Upper lobe of left lung (tissue), 6 donors: ENCODE results near the gene NT5C3A. TPM values are rescaled to one million over a fixed set of nuclear protein-coding genes. Genes with fewer than 3 reads are reported as not detected.

ENCODE experiments used
- ATAC-seq, 2 donors: fragments of 200-7000 bp; cut with Tn5 transposase; one replicate each; pipeline ENCODE4 v1.9.1; 2022; ENCODE audit warnings: mild to moderate bottlenecking in 2 of 2, moderate library complexity in 2 of 2; ENCODE audit not compliant: low FRiP score in 2 of 2
- DNase-seq, 2 donors: peaks; one replicate each; pipeline ENCODE4 v3.0.0-alpha.2; 2019 to 2020
- H3K27ac ChIP-seq, 4 donors: fragments of 200-600 bp; sonication (generic); one replicate each; pipeline ENCODE4 v1.5.1; 2016 to 2019
- H3K27me3 ChIP-seq, 4 donors: fragments of 200-600 bp; sonication (generic); one replicate each; pipeline ENCODE4 v1.5.1; 2017 to 2019
- H3K36me3 ChIP-seq, 4 donors: fragments of 200-600 bp; sonication (generic); one replicate each; pipeline ENCODE4 v1.5.1; 2016 to 2019
- H3K4me1 ChIP-seq, 4 donors: fragments of 200-600 bp; sonication (generic); one replicate each; pipeline ENCODE4 v1.5.1; 2018 to 2019
- H3K4me3 ChIP-seq, 4 donors: fragments of 200-600 bp; sonication (generic); one replicate each; pipeline ENCODE4 v1.5.1; 2017 to 2019; ENCODE audit warnings: mild to moderate bottlenecking in 2 of 4, moderate library complexity in 1 of 4
- H3K9me3 ChIP-seq, 4 donors: fragments of 200-600 bp; sonication (generic); one replicate each; pipeline ENCODE4 v1.5.1; 2018 to 2019
- EP300 ChIP-seq, 4 donors: sonication (generic); formaldehyde crosslinking; IDR thresholded peaks; one replicate each; pipeline ENCODE4 v1.5.1; 2017; ENCODE audit warnings: antibody characterized with exemption in 4 of 4, control low read depth in 2 of 4
- POLR2A ChIP-seq, 4 donors: fragments of 450-650 bp; IDR thresholded peaks; one replicate each; pipeline ENCODE4 v1.5.1; 2016 to 2017; ENCODE audit warnings: antibody characterized with exemption in 4 of 4, mild to moderate bottlenecking in 2 of 4
- POLR2AphosphoS5 ChIP-seq, 2 donors: sonication (generic); formaldehyde crosslinking; IDR thresholded peaks; one replicate each; pipeline ENCODE4 v1.5.1; 2017; ENCODE audit warnings: antibody characterized with exemption in 2 of 2
- WGBS, 2 donors: methylation state at CpG; one replicate each; pipeline ENCODE4 v1.1.5; 2017 to 2018; 5-methylcytosine and 5-hydroxymethylcytosine counted together
- total RNA-seq, 6 donors: library from RNA; depleted of rRNA in 4 of 6; stranded (reverse); fragments of >200 nt in 4 of 6; gene quantifications; one replicate each; pipeline versions ENCODE4 v1.1.0 to v1.2.1, GENCODE V29; 2016 to 2021
- TF ChIP-seq, protein P1 (sequence below), 6 experiments: fragments of 450-650 bp in 4 of 6; fragments of 200-600 bp in 2 of 6; sonication (generic) in 2 of 6; IDR thresholded peaks; one replicate each; pipeline ENCODE4 v1.5.1; 2016 to 2019; ENCODE audit warnings: antibody characterized with exemption in 6 of 6
- donor health status: DM: no; HTN: no; CAD: no; lungs with moderate emphysema.
- donor health status: DM: no; HTN: yes; CAD: no; lungs with severe emphysema.

Gene NT5C3A
- total RNA-seq, 6 donors from 2014 or later: 18.4 to 52.3 (median 25.0) TPM

DNA sequence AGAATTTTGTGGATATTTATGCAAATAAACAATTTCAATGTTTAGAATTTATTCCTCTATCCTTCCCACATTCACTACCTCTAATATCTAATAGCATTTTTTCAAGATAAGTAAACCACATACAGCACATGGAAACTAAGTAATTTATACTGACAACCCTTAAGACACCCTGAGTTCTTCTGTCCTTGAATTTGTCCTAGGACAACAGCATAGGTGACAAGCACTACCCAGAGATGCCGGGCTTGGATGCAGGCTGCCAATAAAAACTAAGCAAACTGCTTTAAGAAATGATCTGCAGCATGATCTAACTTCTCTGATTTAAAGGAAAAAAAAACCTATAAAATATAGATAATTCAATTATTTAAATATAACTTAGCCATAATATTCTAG is 22.7 kb downstream of the NT5C3A start:
- no peaks in the 10 kb centered on the region for H3K36me3 ChIP-seq
- no peak for ATAC-seq
- H3K4me3 ChIP-seq: peak overlapping the region; percentile 10 to 50 (median 42)
- no peak for DNase-seq
- no peaks in the 10 kb centered on the region for H3K9me3 ChIP-seq
- TF ChIP-seq POLR2A (IDR thresholded peaks at IDR 0.05) (no peak), POLR2AphosphoS5 (IDR thresholded peaks at IDR 0.05) (no peak)
- TF ChIP-seq, protein P1, sequence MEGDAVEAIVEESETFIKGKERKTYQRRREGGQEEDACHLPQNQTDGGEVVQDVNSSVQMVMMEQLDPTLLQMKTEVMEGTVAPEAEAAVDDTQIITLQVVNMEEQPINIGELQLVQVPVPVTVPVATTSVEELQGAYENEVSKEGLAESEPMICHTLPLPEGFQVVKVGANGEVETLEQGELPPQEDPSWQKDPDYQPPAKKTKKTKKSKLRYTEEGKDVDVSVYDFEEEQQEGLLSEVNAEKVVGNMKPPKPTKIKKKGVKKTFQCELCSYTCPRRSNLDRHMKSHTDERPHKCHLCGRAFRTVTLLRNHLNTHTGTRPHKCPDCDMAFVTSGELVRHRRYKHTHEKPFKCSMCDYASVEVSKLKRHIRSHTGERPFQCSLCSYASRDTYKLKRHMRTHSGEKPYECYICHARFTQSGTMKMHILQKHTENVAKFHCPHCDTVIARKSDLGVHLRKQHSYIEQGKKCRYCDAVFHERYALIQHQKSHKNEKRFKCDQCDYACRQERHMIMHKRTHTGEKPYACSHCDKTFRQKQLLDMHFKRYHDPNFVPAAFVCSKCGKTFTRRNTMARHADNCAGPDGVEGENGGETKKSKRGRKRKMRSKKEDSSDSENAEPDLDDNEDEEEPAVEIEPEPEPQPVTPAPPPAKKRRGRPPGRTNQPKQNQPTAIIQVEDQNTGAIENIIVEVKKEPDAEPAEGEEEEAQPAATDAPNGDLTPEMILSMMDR (IDR thresholded peaks at IDR 0.05): no peak
- peaks cover 32 to 51% (median 44%) of the 10 kb centered on the region in 4 donors for H3K4me1 ChIP-seq
- peak overlapping the region; percentile 60 to 83 (median 68) for H3K27ac ChIP-seq
- 35 to 37% methylated on average over 1 of the region's 1 CpG for WGBS, 2 donors
- no peaks in the 10 kb centered on the region for H3K27me3 ChIP-seq

DNA sequence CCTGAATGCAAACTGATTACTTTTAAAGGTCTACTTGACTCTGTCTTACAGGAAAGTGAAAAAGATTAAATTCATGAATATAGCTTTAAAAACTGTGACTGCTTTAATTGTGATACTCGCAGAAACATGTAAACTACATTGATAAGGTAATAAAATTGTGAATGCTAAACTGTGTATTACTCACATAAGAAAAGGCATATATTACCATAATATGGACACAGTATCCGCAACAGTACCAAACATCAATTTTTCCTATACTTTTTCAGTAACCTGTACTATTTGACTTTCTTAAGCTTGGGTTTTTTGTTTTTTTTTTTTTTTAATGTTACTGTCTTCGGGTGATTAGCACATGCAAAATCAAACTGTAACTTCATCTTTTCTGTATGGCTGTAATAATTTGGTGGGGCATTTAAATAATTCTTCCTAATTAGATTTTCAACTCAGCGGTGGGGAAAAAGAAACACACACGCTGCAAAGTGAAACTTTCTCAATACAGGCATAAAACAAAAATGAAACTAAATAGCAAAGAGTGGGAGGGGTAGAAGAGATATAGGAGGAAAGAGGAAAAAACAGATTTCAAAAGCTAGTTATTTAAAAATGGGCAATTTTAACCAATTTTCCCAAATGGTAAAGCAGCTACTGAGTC is 23.2 kb downstream of the NT5C3A start:
- Histone ChIP-seq H3K9me3 (no peaks in the 10 kb centered on the region), H3K27me3 (no peaks in the 10 kb centered on the region), H3K4me1 (peaks cover 31 to 48% (median 41%) of the 10 kb centered on the region in 4 donors), H3K27ac (peak overlapping the region; percentile 60 to 83 (median 68)), H3K4me3 (peak overlapping the region; percentile 10 to 50 (median 42)), H3K36me3 (no peaks in the 10 kb centered on the region)
- 8 to 15% methylated on average over 5 of the region's 5 CpGs for WGBS, 2 donors
- TF ChIP-seq POLR2AphosphoS5 (IDR thresholded peaks at IDR 0.05) (no peak), EP300 (IDR thresholded peaks at IDR 0.05) (no peak), POLR2A (IDR thresholded peaks at IDR 0.05) (no peak)
- TF ChIP-seq, protein P1 (IDR thresholded peaks at IDR 0.05): no peak
- ATAC-seq (peak in 1 of 2 donors; percentile 58), DNase-seq (no peak)

DNA sequence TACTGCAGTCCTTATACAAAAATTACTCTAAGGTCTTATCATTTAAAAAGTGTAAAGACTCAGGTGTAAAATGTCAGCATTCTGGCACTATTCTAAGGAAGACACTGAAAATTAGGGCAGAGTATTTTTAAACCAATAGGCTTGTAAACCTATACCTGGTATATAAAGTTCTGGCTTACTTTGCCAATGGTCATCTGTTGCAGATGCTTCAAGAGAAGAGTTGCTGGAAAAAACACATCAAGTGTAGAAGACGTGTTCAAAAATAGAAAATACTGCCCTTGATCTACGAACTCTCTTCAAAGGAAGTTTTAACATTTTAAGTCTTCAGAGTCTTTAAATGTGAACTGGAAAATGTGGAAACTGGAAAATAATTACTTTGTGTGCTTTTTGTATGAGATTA is 23.9 kb downstream of the NT5C3A start:
- no peak for ATAC-seq
- Histone ChIP-seq H3K27ac (peak overlapping the region in 3 of 4 donors; percentile 12 to 83 (median 20)), H3K4me1 (peaks cover 25 to 40% (median 34%) of the 10 kb centered on the region in 4 donors), H3K9me3 (no peaks in the 10 kb centered on the region), H3K27me3 (no peaks in the 10 kb centered on the region), H3K4me3 (peak overlapping the region in 2 of 4 donors; percentile 48 to 50), H3K36me3 (no peaks in the 10 kb centered on the region)
- no peak for DNase-seq
- no peak for TF ChIP-seq POLR2A (IDR thresholded peaks at IDR 0.05)
- TF ChIP-seq, protein P1 (IDR thresholded peaks at IDR 0.05): no peak
- no peak for TF ChIP-seq EP300 (IDR thresholded peaks at IDR 0.05)
- no peak for TF ChIP-seq POLR2AphosphoS5 (IDR thresholded peaks at IDR 0.05)
- WGBS, 2 donors: 21 to 35% methylated on average over 2 of the region's 2 CpGs

DNA sequence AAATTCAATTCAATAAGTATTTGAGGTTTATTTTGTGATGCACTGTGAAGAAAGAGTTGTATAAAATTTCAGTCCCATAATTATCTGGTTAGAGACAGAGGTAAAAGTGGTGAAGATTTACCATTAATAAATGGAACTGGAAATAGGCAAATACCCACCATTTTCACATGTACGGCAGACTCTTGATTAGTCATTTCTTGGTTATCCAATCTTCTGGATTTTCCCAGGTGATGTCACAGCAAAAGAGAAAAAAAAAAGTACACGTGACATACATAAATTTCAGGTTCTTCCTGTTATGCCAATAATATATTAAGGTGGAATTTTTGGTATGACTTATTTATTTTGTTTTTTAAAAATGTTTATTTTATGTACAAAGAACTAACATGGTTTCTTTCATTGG is 26.8 kb downstream of the NT5C3A start:
- no peak overlapping the region for H3K4me3 ChIP-seq
- no peak for TF ChIP-seq POLR2AphosphoS5 (IDR thresholded peaks at IDR 0.05)
- TF ChIP-seq POLR2A (IDR thresholded peaks at IDR 0.05): no peak
- TF ChIP-seq, protein P1 (IDR thresholded peaks at IDR 0.05): no peak
- TF ChIP-seq EP300 (IDR thresholded peaks at IDR 0.05): no peak
- H3K4me1 ChIP-seq: peaks cover 15 to 23% (median 20%) of the 10 kb centered on the region in 4 donors
- ATAC-seq (no peak), DNase-seq (no peak)
- H3K27ac ChIP-seq: no peak overlapping the region
- 87 to 96% methylated on average over 2 of the region's 2 CpGs for WGBS, 2 donors
- H3K36me3 ChIP-seq: no peaks in the 10 kb centered on the region
- no peaks in the 10 kb centered on the region for H3K27me3 ChIP-seq
- H3K9me3 ChIP-seq: no peaks in the 10 kb centered on the region
